Osteocyte (in vitro differentiated cells): Measurements from ENCODE around the gene GRID1. TPM values are rescaled to one million over a fixed set of nuclear protein-coding genes. Genes with fewer than 3 reads are reported as not detected.
A peak's percentile ranks its signal among the peaks of the same experiment; 100 is the strongest.

Experiments used
- DNase-seq: peaks from one replicate; pipeline ENCODE4 v3.0.0; 2021; ENCODE audit warnings: mixed read lengths; ENCODE audit not compliant: unreplicated experiment; ENCODE audit errors: extremely low spot score
- H3K27ac Mint-ChIP-seq: one replicate; pipeline ENCODE4 v1.8.0; 2021; ENCODE audit warnings: mild to moderate bottlenecking, mixed read lengths; ENCODE audit not compliant: unreplicated experiment
- H3K27me3 Mint-ChIP-seq: one replicate; pipeline ENCODE4 v1.8.0; 2021; ENCODE audit warnings: mixed read lengths; ENCODE audit not compliant: unreplicated experiment
- H3K36me3 Mint-ChIP-seq: one replicate; pipeline ENCODE4 v1.8.0; 2021; ENCODE audit warnings: mixed read lengths; ENCODE audit not compliant: unreplicated experiment
- H3K4me1 Mint-ChIP-seq: one replicate; pipeline ENCODE4 v1.8.0; 2021; ENCODE audit warnings: mixed read lengths; ENCODE audit not compliant: unreplicated experiment
- H3K4me3 Mint-ChIP-seq: one replicate; pipeline ENCODE4 v1.8.0; 2021; ENCODE audit warnings: mild to moderate bottlenecking, moderate library complexity, mixed read lengths; ENCODE audit not compliant: unreplicated experiment
- H3K9me3 Mint-ChIP-seq: one replicate; pipeline ENCODE4 v1.8.0; 2021; ENCODE audit warnings: mixed read lengths; ENCODE audit not compliant: unreplicated experiment
- total RNA-seq: library from RNA; stranded (reverse); gene quantifications from 2 replicates; pipeline ENCODE4 v1.2.1, GENCODE V29; 2021
- TF ChIP-seq, protein P1 (sequence below): fragments of 200-600 bp; sonication (generic); IDR thresholded peaks from 2 replicates; pipeline ENCODE4 v1.5.0; 2021; ENCODE audit warnings: antibody characterized with exemption, mild to moderate bottlenecking, moderate library complexity

The GRID1 gene
- total RNA-seq, 1 donor from 2014 or later, result 0.11 TPM

DNA sequence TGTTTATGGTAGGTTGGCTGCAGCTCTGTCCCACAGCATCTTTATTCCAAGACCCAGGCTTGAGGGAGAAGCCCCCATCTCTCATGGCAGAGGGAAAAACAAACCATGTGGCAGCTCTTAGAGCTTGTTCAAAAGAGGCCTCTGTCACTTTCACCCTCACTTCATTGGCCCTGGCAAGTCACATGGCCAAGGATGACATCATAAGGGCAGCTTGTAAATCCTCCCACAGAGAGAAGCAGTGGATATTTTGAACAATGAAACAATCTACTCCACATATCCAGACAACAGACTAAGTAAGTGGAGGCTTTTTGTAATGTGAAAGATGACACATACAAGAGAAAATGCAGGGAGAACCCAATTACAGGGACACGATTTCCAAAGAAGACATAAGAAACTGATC, 108.1 kb downstream of the GRID1 start:
- H3K9me3 Mint-ChIP-seq, result no peaks in the 10 kb centered on the region
- no peaks in the 10 kb centered on the region for H3K4me1 Mint-ChIP-seq
- no peak overlapping the region for H3K4me3 Mint-ChIP-seq
- peaks cover 3% of the 10 kb centered on the region for H3K27me3 Mint-ChIP-seq
- H3K36me3 Mint-ChIP-seq, result no peaks in the 10 kb centered on the region
- no peak overlapping the region for H3K27ac Mint-ChIP-seq
- TF ChIP-seq, protein P1, sequence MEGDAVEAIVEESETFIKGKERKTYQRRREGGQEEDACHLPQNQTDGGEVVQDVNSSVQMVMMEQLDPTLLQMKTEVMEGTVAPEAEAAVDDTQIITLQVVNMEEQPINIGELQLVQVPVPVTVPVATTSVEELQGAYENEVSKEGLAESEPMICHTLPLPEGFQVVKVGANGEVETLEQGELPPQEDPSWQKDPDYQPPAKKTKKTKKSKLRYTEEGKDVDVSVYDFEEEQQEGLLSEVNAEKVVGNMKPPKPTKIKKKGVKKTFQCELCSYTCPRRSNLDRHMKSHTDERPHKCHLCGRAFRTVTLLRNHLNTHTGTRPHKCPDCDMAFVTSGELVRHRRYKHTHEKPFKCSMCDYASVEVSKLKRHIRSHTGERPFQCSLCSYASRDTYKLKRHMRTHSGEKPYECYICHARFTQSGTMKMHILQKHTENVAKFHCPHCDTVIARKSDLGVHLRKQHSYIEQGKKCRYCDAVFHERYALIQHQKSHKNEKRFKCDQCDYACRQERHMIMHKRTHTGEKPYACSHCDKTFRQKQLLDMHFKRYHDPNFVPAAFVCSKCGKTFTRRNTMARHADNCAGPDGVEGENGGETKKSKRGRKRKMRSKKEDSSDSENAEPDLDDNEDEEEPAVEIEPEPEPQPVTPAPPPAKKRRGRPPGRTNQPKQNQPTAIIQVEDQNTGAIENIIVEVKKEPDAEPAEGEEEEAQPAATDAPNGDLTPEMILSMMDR, result no peak
- DNase-seq, result no peak

DNA sequence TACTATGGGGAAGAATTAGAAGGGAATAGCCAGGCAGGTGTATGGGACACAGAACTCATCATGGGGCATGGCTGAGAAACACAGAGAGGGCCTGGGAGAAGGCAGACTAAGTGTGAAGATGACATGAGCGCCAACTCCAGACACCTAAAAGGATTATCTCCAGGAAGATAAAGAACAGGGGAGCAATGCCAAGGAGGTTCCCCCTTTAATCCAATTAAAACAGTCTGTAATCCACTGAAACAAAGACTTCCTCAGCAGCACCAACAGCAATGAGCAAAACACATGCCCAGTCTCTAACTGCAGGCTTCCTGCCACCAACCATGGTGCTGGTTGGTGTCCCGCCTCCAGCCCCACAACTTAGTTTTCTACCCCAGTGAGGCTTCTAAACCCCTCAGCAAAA, 108.9 kb downstream of the GRID1 start:
- Mint-ChIP-seq H3K4me3 (no peak overlapping the region), H3K27me3 (peaks cover 3% of the 10 kb centered on the region), H3K4me1 (no peaks in the 10 kb centered on the region), H3K9me3 (no peaks in the 10 kb centered on the region), H3K27ac (no peak overlapping the region), H3K36me3 (no peaks in the 10 kb centered on the region)
- TF ChIP-seq, protein P1, result no peak
- DNase-seq, result no peak

DNA sequence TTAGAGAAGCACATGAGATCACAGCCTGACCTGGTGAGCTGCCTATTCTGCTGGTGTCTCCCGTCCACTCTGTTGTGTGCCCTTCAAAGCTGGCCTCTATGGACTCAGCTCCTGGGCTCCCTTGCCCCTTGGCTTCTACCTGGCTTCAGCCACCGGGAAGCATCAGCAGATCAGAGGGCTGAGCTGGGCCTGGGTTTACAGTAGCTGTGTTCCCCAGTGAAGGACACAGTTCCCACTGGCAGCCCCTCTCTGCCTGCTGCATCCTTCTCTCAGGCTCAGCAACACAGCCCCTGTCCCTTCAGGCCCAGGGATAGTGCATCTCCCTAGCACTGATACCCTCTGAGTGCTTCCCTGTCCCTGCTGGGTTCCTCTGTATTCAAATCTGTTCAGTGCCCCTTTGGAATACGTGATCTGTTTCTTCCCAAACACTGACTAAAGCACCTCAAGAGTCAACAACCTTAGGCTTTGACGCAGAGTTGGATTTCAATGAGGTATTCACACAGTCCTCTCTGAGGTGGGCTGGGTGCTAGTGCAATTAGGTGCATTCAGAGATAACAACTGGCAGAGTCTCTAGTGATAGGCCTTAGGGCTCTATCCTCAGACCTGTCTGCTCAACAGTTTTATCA, 109.8 kb downstream of the GRID1 start:
- no peaks in the 10 kb centered on the region for H3K9me3 Mint-ChIP-seq
- H3K27me3 Mint-ChIP-seq, result peaks cover 3% of the 10 kb centered on the region
- no peak for DNase-seq
- no peaks in the 10 kb centered on the region for H3K36me3 Mint-ChIP-seq
- no peak overlapping the region for H3K27ac Mint-ChIP-seq
- no peaks in the 10 kb centered on the region for H3K4me1 Mint-ChIP-seq
- TF ChIP-seq, protein P1, result no peak
- no peak overlapping the region for H3K4me3 Mint-ChIP-seq

DNA sequence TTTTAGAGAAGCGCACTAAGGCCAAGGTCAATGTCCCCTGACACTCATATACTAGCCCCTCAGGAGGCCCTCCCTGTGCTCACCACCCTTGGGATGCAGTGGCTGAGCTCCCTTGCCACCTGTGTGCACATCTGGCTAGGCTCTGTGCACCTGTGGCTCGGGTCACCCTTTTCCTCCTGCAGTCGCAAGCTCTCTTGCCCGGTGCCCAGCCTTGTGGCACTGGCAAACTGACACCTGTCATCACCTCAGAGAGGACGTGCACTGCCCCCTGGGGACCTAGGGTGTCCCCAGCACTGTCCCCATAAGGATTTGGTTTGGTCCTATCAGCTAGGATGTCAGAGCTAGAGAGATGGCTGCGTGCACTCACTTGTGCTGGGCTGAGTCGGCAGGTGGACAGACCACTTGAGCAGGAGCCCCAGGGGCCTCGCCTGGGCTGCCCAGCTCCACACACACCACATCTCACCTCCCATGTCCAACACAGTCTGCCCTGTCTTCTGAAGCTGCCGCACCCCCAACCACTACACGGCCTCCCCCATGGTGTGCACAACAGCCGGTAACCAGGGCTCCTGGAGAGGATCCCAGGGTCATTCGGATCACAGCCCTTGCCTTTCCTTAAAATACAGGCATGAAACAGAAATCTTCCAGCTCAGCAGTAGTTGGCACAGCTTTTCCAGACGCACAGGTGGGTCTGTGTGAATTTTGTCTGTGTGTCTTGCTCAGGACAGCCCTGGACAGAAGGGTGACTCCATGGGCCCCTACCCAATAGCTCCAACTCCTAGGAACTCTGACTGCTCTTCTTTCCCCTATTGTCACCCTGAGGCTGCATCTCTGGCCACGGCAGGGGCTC, 111.0 kb downstream of the GRID1 start:
- TF ChIP-seq, protein P1, result no peak
- Mint-ChIP-seq H3K36me3 (no peaks in the 10 kb centered on the region), H3K27ac (no peak overlapping the region), H3K9me3 (no peaks in the 10 kb centered on the region), H3K27me3 (peaks cover 3% of the 10 kb centered on the region), H3K4me3 (no peak overlapping the region), H3K4me1 (no peaks in the 10 kb centered on the region)
- DNase-seq, result peak; percentile 78

DNA sequence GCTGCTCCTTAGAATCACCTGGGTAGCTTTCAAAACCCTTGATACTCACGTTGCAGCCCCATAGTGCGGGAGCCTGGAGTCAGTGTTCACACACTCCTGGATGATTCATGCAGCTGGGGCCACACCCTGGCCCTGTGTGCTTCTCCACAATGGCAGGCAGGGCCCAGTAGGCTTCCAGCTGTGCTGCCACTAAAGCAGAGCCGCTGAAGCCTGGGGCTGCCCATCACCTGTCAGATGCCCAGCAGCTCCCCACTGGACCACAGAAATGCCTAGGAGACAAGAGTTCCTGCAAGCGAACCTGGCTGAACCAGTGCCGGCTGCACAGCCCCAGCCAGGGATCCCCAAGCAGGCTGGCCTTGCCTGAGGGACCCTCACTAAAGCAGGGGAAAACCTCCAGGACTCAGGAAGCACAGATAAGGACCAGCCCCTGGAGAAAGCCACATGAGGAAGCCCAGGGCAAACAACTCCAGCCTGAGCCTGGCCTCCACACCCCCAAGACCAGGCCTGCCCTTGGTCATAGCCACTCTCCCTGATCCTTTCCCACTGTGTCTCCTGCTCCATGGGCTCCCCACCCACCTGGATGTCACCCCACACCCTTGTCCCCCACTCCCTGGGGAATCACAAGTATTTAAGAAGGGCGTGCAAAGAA, 111.9 kb downstream of the GRID1 start:
- no peaks in the 10 kb centered on the region for H3K4me1 Mint-ChIP-seq
- TF ChIP-seq, protein P1, result no peak
- DNase-seq, result peak; percentile 79
- H3K27me3 Mint-ChIP-seq, result peaks cover 3% of the 10 kb centered on the region
- no peaks in the 10 kb centered on the region for H3K36me3 Mint-ChIP-seq
- H3K27ac Mint-ChIP-seq, result no peak overlapping the region
- H3K9me3 Mint-ChIP-seq, result no peaks in the 10 kb centered on the region
- H3K4me3 Mint-ChIP-seq, result no peak overlapping the region
